ENCODE measurements around the gene TEX48.

- TF ChIP-seq RCOR1 (IDR thresholded peaks at IDR 0.05; ENCODE audit: low read depth, low read length), result no peak
- TF ChIP-seq POLR2A (IDR thresholded peaks at IDR 0.05; ENCODE audit: low read length), result no peak
Measured at GRCh38 chr9:114722081-114722621, 40.2 kb upstream of the TEX48 start.

Data from A549 (cell line).